GM12878 (cell line): Measurements from ENCODE around the gene TIMM17B. TPM values are rescaled to one million over a fixed set of nuclear protein-coding genes. Genes with fewer than 3 reads are reported as not detected.

Source experiments
- ATF2 ChIP-seq: IDR thresholded peaks from 2 replicates; pipeline ENCODE4 v1.6.1; 2012; ENCODE audit warnings: low read length, inconsistent platforms
- BMI1 ChIP-seq: fragments of 450-650 bp; IDR thresholded peaks from 2 replicates; pipeline ENCODE4 v1.6.1; 2016; ENCODE audit warnings: mild to moderate bottlenecking, moderate library complexity, borderline replicate concordance
- CBX3 ChIP-seq: fragments of 200-600 bp; sonication (generic); IDR thresholded peaks from 2 replicates; pipeline ENCODE4 v1.6.1; 2016; ENCODE audit warnings: low read depth, borderline replicate concordance
- MTA3 ChIP-seq: IDR thresholded peaks from 2 replicates; pipeline ENCODE4 v1.6.1; 2012; ENCODE audit warnings: low read length, inconsistent platforms, borderline replicate concordance
- MXI1 ChIP-seq: fragments of 150-350 bp; IDR thresholded peaks from 2 replicates; pipeline ENCODE4 v1.6.1; 2011; ENCODE audit warnings: low read depth, mild to moderate bottlenecking, inconsistent platforms, low read length, improper control_type of control experiment
- POLR2AphosphoS2 ChIP-seq: IDR thresholded peaks from 2 replicates; pipeline ENCODE4 v1.6.1; 2011; ENCODE audit warnings: low read depth, mild to moderate bottlenecking, low read length, improper control_type of control experiment, moderate library complexity
- POLR2AphosphoS5 ChIP-seq: IDR thresholded peaks from 2 replicates; pipeline ENCODE4 v1.6.1; 2011; ENCODE audit warnings: mild to moderate bottlenecking, low read length, inconsistent platforms
- RAD51 ChIP-seq: fragments of 450-650 bp; IDR thresholded peaks from 2 replicates; pipeline ENCODE4 v1.6.1; 2016; ENCODE audit warnings: moderate library complexity, mild to moderate bottlenecking, inconsistent platforms
- RELB ChIP-seq: fragments of 450-650 bp; IDR thresholded peaks from 2 replicates; pipeline ENCODE4 v1.6.1; 2017; ENCODE audit warnings: low read depth, mild to moderate bottlenecking, moderate library complexity
- SMAD1 ChIP-seq: fragments of 450-650 bp; IDR thresholded peaks from 2 replicates; pipeline ENCODE4 v1.6.1; 2018; ENCODE audit warnings: mild to moderate bottlenecking, low read depth; ENCODE audit not compliant: partially characterized antibody
- SP1 ChIP-seq: IDR thresholded peaks from one replicate; pipeline ENCODE4 v1.6.1; 2011; ENCODE audit warnings: low read depth, low read length
- SRF ChIP-seq, 2 experiments: IDR thresholded peaks; 2 replicates each; pipeline ENCODE4 v1.6.1; 2011; ENCODE audit warnings: low read depth in 2 of 2, low read length in 2 of 2, mild to moderate bottlenecking in 1 of 2, moderate library complexity in 1 of 2
- STAT3 ChIP-seq: IDR thresholded peaks from 2 replicates; pipeline ENCODE4 v1.6.1; 2011; ENCODE audit warnings: low read depth, low read length, improper control_type of control experiment
- TCF3 ChIP-seq: IDR thresholded peaks from 2 replicates; pipeline ENCODE4 v1.6.1; 2012; ENCODE audit warnings: low read depth, mild to moderate bottlenecking, low read length, borderline replicate concordance; ENCODE audit not compliant: insufficient read depth
- YY1 ChIP-seq: IDR thresholded peaks from 2 replicates; pipeline ENCODE4 v1.6.1; 2011; ENCODE audit warnings: low read depth, mild to moderate bottlenecking, low read length
- polyA plus RNA-seq, 11 experiments: library from polyadenylated mRNA; depleted of rRNA in 4 of 11; unstranded in 6 of 11; stranded (reverse) in 5 of 11; fragments of >200 nt; fragmentation: Nextera tagmentation in 4 of 11; fragmentation: Illumina TruSeq in 1 of 11; extraction: Ambion mirVana in 4 of 11; extraction: Trizol in 1 of 11; gene quantifications; 1 replicate in 1 of 11; 2 replicates in 10 of 11; pipeline versions ENCODE4 v1.2.1 to v1.2.3, GENCODE V29; 2011 to 2016; ENCODE audit warnings: inconsistent platforms in 2 of 11, missing spikeins in 2 of 11, low read depth in 1 of 11
- total RNA-seq, 4 experiments: library from RNA; depleted of rRNA in 3 of 4; stranded (reverse); fragments of >200 nt in 3 of 4; fragmentation: Illumina TruSeq in 1 of 4; extraction: Trizol in 1 of 4; gene quantifications; 2 replicates each; pipeline versions ENCODE4 v1.2.1 to v1.2.3, GENCODE V29; 2013 to 2021
- TF ChIP-seq, protein P1 (sequence below): fragments of 450-650 bp; IDR thresholded peaks from 2 replicates; pipeline ENCODE4 v1.6.1; 2017; ENCODE audit warnings: mild to moderate bottlenecking, moderate library complexity
- TF ChIP-seq, protein P2 (sequence below): IDR thresholded peaks from 2 replicates; pipeline ENCODE4 v1.6.1; 2011; ENCODE audit warnings: mild to moderate bottlenecking, low read depth, low read length, moderate library complexity; ENCODE audit not compliant: insufficient replicate concordance
- TF ChIP-seq, protein P3 (sequence below): IDR thresholded peaks from 2 replicates; pipeline ENCODE4 v1.6.1; 2012; ENCODE audit warnings: low read depth, low read length, improper control_type of control experiment

The TIMM17B gene
- total and polyA plus RNA-seq, 10 of the 15 experiments (the other 5 are each of a cell fraction or from before 2014, with no cell fraction given), result 4.5 to 88.7 (median 47.5) TPM

DNA sequence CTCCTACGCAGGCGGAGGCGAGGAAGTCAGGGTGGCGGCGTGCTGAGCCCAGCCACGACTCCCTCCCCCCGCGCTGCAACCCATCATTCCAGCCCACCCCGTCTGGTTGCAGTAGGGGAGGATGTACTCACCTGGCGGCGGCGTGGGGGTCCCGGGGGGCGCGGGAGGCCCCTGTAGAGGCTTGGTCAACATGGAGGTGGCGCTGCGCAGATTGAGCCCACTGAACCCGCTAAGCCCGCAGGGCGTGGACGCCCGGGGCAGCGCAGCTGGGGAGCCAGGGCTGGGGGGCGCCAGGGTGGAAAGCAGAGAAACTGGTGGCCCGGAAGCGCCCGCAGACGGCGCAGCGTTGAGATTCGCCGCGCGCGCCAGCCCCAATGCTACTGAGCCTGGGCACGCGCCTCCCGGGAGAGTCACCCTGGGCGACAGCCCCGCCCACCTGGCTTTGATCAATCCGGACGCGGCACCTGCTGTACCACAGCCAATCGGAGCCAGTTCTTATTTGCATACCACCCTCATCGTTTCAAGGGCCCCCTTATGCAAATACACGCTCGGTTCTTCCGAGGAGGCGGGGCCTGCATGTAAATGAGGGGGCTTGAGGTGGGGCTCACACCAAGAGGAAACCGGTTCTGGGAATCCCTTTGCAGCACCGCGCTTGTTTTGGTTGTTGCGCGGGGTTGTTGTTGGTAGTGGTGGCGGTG lies 21.2 kb upstream of the TIMM17B start, which contains the start of gene PIM2 (continued):
- TF ChIP-seq, protein P1, sequence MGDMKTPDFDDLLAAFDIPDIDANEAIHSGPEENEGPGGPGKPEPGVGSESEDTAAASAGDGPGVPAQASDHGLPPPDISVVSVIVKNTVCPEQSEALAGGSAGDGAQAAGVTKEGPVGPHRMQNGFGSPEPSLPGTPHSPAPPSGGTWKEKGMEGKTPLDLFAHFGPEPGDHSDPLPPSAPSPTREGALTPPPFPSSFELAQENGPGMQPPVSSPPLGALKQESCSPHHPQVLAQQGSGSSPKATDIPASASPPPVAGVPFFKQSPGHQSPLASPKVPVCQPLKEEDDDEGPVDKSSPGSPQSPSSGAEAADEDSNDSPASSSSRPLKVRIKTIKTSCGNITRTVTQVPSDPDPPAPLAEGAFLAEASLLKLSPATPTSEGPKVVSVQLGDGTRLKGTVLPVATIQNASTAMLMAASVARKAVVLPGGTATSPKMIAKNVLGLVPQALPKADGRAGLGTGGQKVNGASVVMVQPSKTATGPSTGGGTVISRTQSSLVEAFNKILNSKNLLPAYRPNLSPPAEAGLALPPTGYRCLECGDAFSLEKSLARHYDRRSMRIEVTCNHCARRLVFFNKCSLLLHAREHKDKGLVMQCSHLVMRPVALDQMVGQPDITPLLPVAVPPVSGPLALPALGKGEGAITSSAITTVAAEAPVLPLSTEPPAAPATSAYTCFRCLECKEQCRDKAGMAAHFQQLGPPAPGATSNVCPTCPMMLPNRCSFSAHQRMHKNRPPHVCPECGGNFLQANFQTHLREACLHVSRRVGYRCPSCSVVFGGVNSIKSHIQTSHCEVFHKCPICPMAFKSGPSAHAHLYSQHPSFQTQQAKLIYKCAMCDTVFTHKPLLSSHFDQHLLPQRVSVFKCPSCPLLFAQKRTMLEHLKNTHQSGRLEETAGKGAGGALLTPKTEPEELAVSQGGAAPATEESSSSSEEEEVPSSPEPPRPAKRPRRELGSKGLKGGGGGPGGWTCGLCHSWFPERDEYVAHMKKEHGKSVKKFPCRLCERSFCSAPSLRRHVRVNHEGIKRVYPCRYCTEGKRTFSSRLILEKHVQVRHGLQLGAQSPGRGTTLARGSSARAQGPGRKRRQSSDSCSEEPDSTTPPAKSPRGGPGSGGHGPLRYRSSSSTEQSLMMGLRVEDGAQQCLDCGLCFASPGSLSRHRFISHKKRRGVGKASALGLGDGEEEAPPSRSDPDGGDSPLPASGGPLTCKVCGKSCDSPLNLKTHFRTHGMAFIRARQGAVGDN, result peak; percentile 44
- 0 out of 2 replicates have a peak, but pooled peaks have one; percentile 40 for TF ChIP-seq YY1
- peak; percentile 64 for TF ChIP-seq SMAD1
- TF ChIP-seq POLR2AphosphoS2, result peak; percentile 97
- TF ChIP-seq SP1, result peak; percentile 80
- 0 out of 2 replicates have a peak, but pooled peaks have one; percentile 48 for TF ChIP-seq ATF2
- TF ChIP-seq MXI1, result peak; percentile 88
- TF ChIP-seq RELB, result no peak
- no peak for TF ChIP-seq BMI1
- TF ChIP-seq, protein P2, sequence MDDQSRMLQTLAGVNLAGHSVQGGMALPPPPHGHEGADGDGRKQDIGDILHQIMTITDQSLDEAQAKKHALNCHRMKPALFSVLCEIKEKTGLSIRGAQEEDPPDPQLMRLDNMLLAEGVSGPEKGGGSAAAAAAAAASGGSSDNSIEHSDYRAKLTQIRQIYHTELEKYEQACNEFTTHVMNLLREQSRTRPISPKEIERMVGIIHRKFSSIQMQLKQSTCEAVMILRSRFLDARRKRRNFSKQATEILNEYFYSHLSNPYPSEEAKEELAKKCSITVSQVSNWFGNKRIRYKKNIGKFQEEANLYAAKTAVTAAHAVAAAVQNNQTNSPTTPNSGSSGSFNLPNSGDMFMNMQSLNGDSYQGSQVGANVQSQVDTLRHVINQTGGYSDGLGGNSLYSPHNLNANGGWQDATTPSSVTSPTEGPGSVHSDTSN, result no peak
- no peak for TF ChIP-seq CBX3
- TF ChIP-seq, protein P3, sequence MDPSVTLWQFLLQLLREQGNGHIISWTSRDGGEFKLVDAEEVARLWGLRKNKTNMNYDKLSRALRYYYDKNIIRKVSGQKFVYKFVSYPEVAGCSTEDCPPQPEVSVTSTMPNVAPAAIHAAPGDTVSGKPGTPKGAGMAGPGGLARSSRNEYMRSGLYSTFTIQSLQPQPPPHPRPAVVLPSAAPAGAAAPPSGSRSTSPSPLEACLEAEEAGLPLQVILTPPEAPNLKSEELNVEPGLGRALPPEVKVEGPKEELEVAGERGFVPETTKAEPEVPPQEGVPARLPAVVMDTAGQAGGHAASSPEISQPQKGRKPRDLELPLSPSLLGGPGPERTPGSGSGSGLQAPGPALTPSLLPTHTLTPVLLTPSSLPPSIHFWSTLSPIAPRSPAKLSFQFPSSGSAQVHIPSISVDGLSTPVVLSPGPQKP, result peak; percentile 51; the same call in 1 of the 2 replicates
- no peak for TF ChIP-seq STAT3
- TF ChIP-seq RAD51, result peak; percentile 84
- no peak for TF ChIP-seq MTA3
- no peak for TF ChIP-seq SRF (IDR thresholded peaks at IDR 0.05; ENCODE audit: low read depth in 2 of 2, low read length in 2 of 2)
- TF ChIP-seq POLR2AphosphoS5, result peak; percentile 98
- peak; percentile 91 for TF ChIP-seq TCF3
